Natural killer cell treated with Interleukin-12 subunit alpha and Interleukin-12 subunit beta and Interleukin-15 and Interleukin-18, amount 100 ng/mL, for 72 hours (primary cell): Measurements from ENCODE around the gene GHRHR. TPM values are rescaled to one million over a fixed set of nuclear protein-coding genes. Genes with fewer than 3 reads are reported as not detected.
A peak's percentile ranks its signal among the peaks of the same experiment; 100 is the strongest.

Experiments used
- ATAC-seq, 2 donors: fragments of 150-1000 bp; cut with Tn5 transposase in 1 of 2; sonication (Bioruptor Pico), chemical (Tn5 transposase) in 1 of 2; 2 replicates each; pipeline ENCODE4 v1.10.0; 2021
- DNase-seq: peaks from one replicate; pipeline ENCODE4 v3.0.0; 2022; ENCODE audit warnings: low spot score
- H3K27ac Mint-ChIP-seq, 2 donors: 1 replicate in 1 of 2; 2 replicates in 1 of 2; pipeline ENCODE4 v1.8.0; 2022; ENCODE audit warnings: mixed read lengths in 2 of 2, mild to moderate bottlenecking in 1 of 2, moderate library complexity in 1 of 2
- H3K27me3 Mint-ChIP-seq, 2 donors: 1 replicate in 1 of 2; 2 replicates in 1 of 2; pipeline ENCODE4 v1.8.0; 2022; ENCODE audit warnings: mixed read lengths in 2 of 2
- H3K36me3 Mint-ChIP-seq: one replicate; pipeline ENCODE4 v1.8.0; 2022; ENCODE audit warnings: mixed read lengths
- H3K4me1 Mint-ChIP-seq, 2 donors: 1 replicate in 1 of 2; 2 replicates in 1 of 2; pipeline ENCODE4 v1.8.0; 2022; ENCODE audit warnings: low read depth in 2 of 2, mixed read lengths in 2 of 2, mild to moderate bottlenecking in 1 of 2
- H3K4me3 Mint-ChIP-seq: one replicate; pipeline ENCODE4 v1.8.0; 2022; ENCODE audit warnings: mixed read lengths
- H3K9me3 Mint-ChIP-seq: 2 replicates; pipeline ENCODE4 v1.8.0; 2022; ENCODE audit warnings: mixed read lengths
- total RNA-seq, 2 donors: library from RNA; stranded (reverse); gene quantifications; one replicate each; pipeline ENCODE4 v1.2.3, GENCODE V29; 2022

Gene GHRHR
- total RNA-seq, 2 donors from 2014 or later: not detected

GRCh38 chr7:30987936-30988335, 24.2 kb downstream of the GHRHR start:
- peaks cover 7 to 11% of the 10 kb centered on the region in 2 donors for H3K4me1 Mint-ChIP-seq
- H3K27ac Mint-ChIP-seq: no peak overlapping the region
- H3K27me3 Mint-ChIP-seq: peaks cover 20 to 24% of the 10 kb centered on the region in 2 donors
- DNase-seq (peak; percentile 3), ATAC-seq (no peak)
- H3K4me3 Mint-ChIP-seq: no peak overlapping the region
- H3K9me3 Mint-ChIP-seq: no peaks in the 10 kb centered on the region
- no peaks in the 10 kb centered on the region for H3K36me3 Mint-ChIP-seq

- no peaks in the 10 kb centered on the region for H3K9me3 Mint-ChIP-seq
- H3K27ac Mint-ChIP-seq: no peak overlapping the region
- peaks cover 20 to 21% of the 10 kb centered on the region in 2 donors for H3K27me3 Mint-ChIP-seq
These were observed 24.7 kb downstream of the GHRHR start for GRCh38 chr7:30988351-30989005.

GRCh38 chr7:30989008-30989823, 25.5 kb downstream of the GHRHR start:
- ATAC-seq (no peak), DNase-seq (peak; percentile 22)
- Mint-ChIP-seq H3K27me3 (peaks cover 18 to 20% of the 10 kb centered on the region in 2 donors), H3K4me1 (peaks cover 3 to 4% of the 10 kb centered on the region in 2 donors), H3K4me3 (no peak overlapping the region), H3K9me3 (no peaks in the 10 kb centered on the region), H3K36me3 (no peaks in the 10 kb centered on the region), H3K27ac (no peak overlapping the region)

More at GRCh38 chr7:30988351-30989005, 24.7 kb downstream of the GHRHR start:
- Mint-ChIP-seq H3K36me3 (no peaks in the 10 kb centered on the region), H3K4me1 (peaks cover 6 to 8% of the 10 kb centered on the region in 2 donors), H3K4me3 (no peak overlapping the region)
- ATAC-seq: no peak
- peak; percentile 55 for DNase-seq

- H3K27me3 Mint-ChIP-seq: peaks cover 18 to 20% of the 10 kb centered on the region in 2 donors
- no peaks in the 10 kb centered on the region for H3K36me3 Mint-ChIP-seq
- no peaks in the 10 kb centered on the region for H3K9me3 Mint-ChIP-seq
- ATAC-seq: no peak
- no peak overlapping the region for H3K27ac Mint-ChIP-seq
- peaks cover 3 to 4% of the 10 kb centered on the region in 2 donors for H3K4me1 Mint-ChIP-seq
- peak; percentile 20 for DNase-seq
- no peak overlapping the region for H3K4me3 Mint-ChIP-seq
These were observed 26.3 kb downstream of the GHRHR start for GRCh38 chr7:30989824-30990672.

- H3K4me3 Mint-ChIP-seq: no peak overlapping the region
- H3K4me1 Mint-ChIP-seq: peaks cover 3 to 4% of the 10 kb centered on the region in 2 donors
- H3K9me3 Mint-ChIP-seq: no peaks in the 10 kb centered on the region
- no peak overlapping the region for H3K27ac Mint-ChIP-seq
- DNase-seq (peak; percentile 45), ATAC-seq (no peak)
- peaks cover 15 to 16% of the 10 kb centered on the region in 2 donors for H3K27me3 Mint-ChIP-seq
- H3K36me3 Mint-ChIP-seq: no peaks in the 10 kb centered on the region
These were observed 27.0 kb downstream of the GHRHR start for GRCh38 chr7:30990673-30991170.

GRCh38 chr7:30992414-30992813, 28.7 kb downstream of the GHRHR start:
- Mint-ChIP-seq H3K9me3 (no peaks in the 10 kb centered on the region), H3K4me3 (no peak overlapping the region), H3K27me3 (peaks cover 0 to 2% of the 10 kb centered on the region in 2 donors), H3K4me1 (no peaks in the 10 kb centered on the region), H3K27ac (no peak overlapping the region), H3K36me3 (no peaks in the 10 kb centered on the region)
- DNase-seq (peak; percentile 6), ATAC-seq (peak in 1 of 2 donors; percentile 16)

GRCh38 chr7:30994206-30995100, 30.7 kb downstream of the GHRHR start:
- no peak for ATAC-seq
- Mint-ChIP-seq H3K27ac (no peak overlapping the region), H3K4me1 (no peaks in the 10 kb centered on the region), H3K4me3 (no peak overlapping the region), H3K9me3 (no peaks in the 10 kb centered on the region), H3K36me3 (no peaks in the 10 kb centered on the region), H3K27me3 (no peaks in the 10 kb centered on the region)
- no peak for DNase-seq

- DNase-seq (no peak), ATAC-seq (no peak)
- Mint-ChIP-seq H3K36me3 (no peaks in the 10 kb centered on the region), H3K27me3 (peaks cover 0 to 3% of the 10 kb centered on the region in 2 donors), H3K9me3 (no peaks in the 10 kb centered on the region), H3K27ac (no peak overlapping the region), H3K4me3 (no peak overlapping the region), H3K4me1 (no peaks in the 10 kb centered on the region)
These were observed 31.8 kb downstream of the GHRHR start for GRCh38 chr7:30995536-30995935.

GRCh38 chr7:30996256-30996655, 32.5 kb downstream of the GHRHR start:
- Mint-ChIP-seq H3K36me3 (no peaks in the 10 kb centered on the region), H3K9me3 (no peaks in the 10 kb centered on the region), H3K4me3 (no peak overlapping the region), H3K4me1 (no peaks in the 10 kb centered on the region), H3K27me3 (peaks cover 0 to 3% of the 10 kb centered on the region in 2 donors), H3K27ac (no peak overlapping the region)
- ATAC-seq (no peak), DNase-seq (no peak)

- ATAC-seq (no peak), DNase-seq (no peak)
- peaks cover 0 to 6% of the 10 kb centered on the region in 2 donors for H3K27me3 Mint-ChIP-seq
- H3K27ac Mint-ChIP-seq: no peak overlapping the region
- H3K9me3 Mint-ChIP-seq: no peaks in the 10 kb centered on the region
- no peaks in the 10 kb centered on the region for H3K4me1 Mint-ChIP-seq
- H3K36me3 Mint-ChIP-seq: no peaks in the 10 kb centered on the region
- no peak overlapping the region for H3K4me3 Mint-ChIP-seq
These were observed 33.1 kb downstream of the GHRHR start for GRCh38 chr7:30996883-30997282.

GRCh38 chr7:30997316-30997715, 33.6 kb downstream of the GHRHR start:
- ATAC-seq: no peak
- no peaks in the 10 kb centered on the region for H3K36me3 Mint-ChIP-seq
- H3K4me1 Mint-ChIP-seq: no peaks in the 10 kb centered on the region
- no peak for DNase-seq
- no peak overlapping the region for H3K27ac Mint-ChIP-seq
- H3K27me3 Mint-ChIP-seq: peaks cover 0 to 6% of the 10 kb centered on the region in 2 donors
- H3K4me3 Mint-ChIP-seq: no peak overlapping the region
- no peaks in the 10 kb centered on the region for H3K9me3 Mint-ChIP-seq

- no peaks in the 10 kb centered on the region for H3K4me1 Mint-ChIP-seq
- no peak overlapping the region for H3K27ac Mint-ChIP-seq
- no peaks in the 10 kb centered on the region for H3K36me3 Mint-ChIP-seq
- no peak for DNase-seq
- H3K4me3 Mint-ChIP-seq: no peak overlapping the region
- H3K9me3 Mint-ChIP-seq: no peaks in the 10 kb centered on the region
- H3K27me3 Mint-ChIP-seq: peaks cover 0 to 6% of the 10 kb centered on the region in 2 donors
- ATAC-seq: no peak
These were observed 34.4 kb downstream of the GHRHR start for GRCh38 chr7:30998180-30998579.
